Femur (tissue), 1 donor: ENCODE results near the gene MARK2.
"Not testable (repeated sequence)": the region's sequence is repeated elsewhere in the genome, so short reads cannot be mapped to it uniquely, and the experiment has no call there.

Experiments used
- DNase-seq: peaks from one replicate; pipeline ENCODE4 v3.0.0-alpha.2; 2017

MARK2 gene

DNA sequence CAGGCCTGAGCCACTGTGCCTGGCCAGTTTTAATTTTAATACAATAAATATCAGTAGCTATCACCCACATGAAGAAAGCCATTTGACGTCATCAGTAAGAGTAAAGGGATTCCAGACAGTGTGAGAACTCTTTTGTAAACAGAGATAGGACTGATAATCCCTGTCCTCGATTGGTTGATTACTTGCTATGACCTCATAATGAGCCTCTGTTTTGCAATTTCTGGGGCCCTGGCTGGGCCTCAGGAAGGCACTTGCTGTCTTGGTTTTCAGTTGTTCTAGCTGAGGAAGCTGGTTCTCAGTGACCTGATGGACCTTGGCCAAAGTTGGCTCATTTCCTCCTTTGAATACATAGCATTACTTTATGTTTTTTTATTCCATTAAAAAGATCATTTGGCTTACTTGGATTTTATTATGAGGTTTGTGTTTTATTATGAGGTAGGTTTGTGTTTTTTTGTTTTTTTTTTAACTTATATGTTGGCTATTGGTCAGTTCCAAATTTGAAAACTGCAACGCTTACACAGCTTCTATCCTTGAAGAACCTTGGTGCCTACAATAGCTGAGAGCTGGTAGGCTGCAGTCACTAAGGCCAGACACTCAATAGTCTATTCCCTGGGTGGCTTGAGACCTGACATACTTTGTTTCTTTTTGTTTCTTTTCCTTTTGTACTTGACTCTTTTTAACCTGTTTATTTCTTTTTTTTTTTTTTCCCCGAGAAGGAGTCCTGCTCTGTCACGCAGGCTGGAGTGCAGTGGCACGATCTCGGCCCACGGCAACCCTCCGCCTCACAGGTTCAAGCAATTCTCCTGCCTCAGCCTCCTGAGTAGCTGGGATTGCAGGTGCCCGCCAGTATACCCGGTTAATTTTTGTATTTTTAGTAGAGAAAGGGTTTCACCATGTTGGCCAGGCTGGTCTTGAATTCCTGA lies 20.0 kb downstream of the MARK2 start:
- DNase-seq: no peak

DNA sequence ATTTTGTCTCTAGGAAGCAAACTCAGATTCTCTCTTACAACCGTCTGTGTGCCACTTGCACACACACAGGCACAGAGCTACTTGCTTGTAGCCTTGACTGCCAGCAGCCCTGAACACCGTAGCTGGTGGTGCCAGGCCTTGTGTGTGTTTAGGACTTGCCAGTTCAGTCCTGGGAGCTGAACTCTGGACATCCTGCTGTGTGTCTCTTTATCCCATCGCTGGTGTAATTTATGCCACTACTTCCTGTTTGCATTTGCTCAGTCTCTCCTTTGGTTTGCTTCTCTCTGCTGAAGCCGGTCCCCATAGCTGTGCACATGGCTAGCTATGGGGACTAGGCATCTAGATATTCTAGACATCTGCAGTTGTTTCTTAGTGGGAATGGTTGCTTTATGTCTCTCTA lies 24.0 kb downstream of the MARK2 start:
- no peak for DNase-seq

DNA sequence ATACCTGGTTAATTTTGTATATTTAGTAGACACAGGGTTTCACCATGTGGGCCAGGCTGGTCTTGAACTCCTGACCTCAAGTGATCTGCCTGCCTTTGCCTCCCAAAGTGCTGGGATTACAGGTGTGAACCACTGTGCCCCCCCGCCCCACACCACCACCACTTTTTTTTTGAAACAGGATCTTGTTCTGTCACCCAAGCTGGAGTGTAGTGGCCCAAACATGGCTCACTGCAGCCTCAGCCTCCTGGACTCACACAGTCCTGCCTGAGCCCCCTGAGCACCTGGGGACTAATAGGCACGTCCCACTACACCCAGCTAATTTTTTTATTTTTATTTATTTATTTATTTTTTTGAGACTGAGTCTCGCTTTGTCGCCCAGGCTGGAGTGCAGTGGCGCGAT lies 24.7 kb downstream of the MARK2 start:
- DNase-seq: not testable (repeated sequence)

DNA sequence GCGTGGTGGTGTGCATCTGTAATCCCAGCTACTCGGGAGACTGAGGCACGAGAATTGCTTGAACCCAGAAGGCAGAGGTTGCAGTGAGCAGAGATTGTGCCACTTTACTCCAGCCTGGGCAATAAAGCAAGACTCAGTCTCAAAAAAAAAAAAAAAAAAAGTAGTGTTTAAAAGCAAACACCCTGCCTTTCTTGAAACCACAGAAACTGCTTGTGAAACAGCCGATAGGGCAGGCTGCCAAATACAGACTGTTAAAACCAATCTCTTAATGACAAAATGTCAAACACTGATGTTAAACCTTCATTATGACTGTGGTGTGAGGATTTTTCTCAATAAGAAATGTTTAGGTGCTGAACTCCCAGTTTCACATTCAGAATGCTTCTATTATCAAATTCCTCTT lies 27.3 kb downstream of the MARK2 start:
- DNase-seq: no peak

DNA sequence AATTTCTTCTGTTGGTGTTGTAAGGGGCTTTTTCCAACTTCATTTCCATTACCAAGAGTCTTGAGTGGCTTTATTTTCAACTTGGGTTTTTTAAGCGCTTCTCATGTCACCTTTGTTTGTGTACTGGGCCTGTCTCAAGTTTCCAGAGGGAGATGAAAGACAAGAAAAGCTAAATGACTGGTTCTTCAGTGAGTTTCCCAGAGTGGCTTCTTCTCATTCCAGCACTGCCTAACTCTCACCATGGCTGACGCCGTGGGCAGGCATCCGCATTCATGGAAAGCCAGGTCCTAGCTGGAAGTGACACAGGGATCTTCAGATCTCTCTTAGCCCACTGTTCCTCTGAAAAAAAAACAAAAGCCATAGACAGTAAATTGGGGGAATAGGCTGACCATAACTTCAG lies 28.6 kb downstream of the MARK2 start:
- no peak for DNase-seq

DNA sequence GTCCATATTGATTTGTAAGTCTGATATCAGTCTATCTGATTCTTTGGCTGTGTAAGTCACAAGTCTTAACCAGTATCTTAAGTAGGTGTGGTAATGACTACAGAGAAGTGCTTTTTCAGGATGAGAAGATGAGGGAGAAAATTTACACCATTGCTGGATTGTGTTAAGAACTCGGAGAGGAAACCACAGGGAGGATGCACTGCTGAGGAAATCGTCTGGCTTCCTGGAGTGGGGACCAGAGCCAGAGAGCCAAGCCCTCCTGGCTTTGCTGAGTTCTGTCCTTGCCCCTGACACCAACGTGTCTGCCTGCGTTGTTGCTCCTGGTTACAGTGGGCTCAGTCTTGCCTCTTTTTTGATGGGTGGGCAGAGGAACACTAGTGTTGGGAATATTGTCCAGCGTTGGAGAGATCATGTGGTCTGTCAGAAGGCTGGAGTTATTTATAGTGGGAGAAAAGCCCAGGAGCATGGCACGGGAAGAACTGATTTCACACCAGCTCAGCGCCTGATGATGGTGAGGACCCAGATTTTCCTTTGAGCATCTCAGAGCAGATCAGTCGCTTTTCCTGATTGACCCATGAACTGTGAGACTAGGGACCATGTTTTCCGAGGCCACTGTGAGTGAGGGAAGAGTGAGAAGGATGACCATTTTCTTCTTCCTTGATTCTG lies 29.6 kb downstream of the MARK2 start:
- DNase-seq: no peak

DNA sequence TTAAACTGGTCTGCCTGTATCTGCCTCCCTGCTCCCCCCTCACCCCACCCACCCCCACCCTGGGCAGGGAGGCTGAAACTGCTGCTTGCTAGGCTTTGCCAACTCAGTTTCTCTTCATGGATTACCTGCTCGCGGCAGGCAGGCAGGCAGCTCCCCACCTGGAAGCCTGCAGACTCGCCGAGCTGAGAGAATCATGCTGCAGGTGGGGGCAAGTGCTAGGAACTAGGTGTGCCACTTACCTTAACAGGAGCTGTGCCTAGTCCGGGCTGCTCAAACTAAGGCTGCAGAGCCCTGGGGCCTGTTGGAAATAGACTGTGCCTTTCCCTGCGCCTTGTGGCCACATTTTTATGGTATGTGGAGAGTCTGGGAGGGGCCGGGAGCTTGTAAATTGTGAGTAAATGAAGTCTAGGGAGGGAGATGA lies 30.3 kb downstream of the MARK2 start:
- DNase-seq: no peak

DNA sequence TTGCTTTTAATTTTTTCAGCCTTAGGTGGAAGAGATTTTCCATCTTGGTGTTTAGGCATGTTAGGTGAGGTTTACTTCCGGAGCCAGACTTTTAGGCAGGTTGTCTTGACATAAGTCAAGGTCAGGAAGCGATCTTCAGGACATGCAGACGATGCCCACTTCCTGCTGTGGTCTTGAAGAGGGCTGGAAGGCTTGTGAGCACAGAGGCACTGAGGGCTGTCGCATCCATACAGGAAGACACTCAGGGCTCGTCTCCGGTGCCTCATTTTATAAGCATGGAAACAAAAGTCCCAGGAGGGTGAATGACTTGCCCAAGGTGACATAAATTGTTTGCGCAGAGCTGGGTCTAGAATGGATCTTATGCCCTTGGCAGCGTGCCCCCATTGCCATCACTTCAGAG lies 30.8 kb downstream of the MARK2 start:
- no peak for DNase-seq

DNA sequence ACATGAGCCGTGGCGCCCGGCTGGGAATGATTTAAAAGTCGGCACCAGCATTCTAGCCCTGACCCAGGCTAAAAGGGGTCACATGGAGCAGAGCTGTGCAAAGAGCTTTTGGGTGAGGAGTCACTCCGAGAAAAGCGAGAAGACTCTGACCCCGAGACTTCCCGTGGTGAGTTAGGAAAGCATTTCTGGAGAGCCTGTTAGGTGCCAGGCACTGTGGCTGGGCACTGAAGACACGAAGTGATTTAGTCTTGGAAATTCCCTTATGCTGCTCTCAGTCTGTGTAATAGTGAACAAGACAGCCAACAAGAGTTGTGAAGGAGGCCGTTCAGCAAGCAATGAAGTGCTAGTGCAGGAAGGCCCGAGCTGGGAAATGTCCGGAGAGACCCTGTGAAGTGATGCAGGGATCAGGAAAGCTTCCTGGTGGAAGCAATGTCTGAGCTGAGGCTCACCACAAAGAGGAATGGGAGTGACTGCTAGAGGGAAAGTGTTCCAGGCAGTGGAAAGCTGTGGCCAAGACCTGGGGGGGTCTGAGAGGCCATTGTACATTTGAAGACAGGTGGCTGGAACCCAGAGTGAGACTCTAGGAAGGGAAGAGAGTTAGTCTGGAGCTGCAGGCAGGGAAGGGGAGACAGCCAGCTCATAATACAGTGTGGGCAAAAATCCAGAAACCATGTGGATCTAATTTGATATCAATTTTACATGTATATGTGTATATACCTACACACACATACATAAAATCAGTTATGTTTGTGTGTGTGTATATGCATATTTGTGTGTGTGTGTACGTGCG lies 31.6 kb downstream of the MARK2 start:
- DNase-seq: no peak

DNA sequence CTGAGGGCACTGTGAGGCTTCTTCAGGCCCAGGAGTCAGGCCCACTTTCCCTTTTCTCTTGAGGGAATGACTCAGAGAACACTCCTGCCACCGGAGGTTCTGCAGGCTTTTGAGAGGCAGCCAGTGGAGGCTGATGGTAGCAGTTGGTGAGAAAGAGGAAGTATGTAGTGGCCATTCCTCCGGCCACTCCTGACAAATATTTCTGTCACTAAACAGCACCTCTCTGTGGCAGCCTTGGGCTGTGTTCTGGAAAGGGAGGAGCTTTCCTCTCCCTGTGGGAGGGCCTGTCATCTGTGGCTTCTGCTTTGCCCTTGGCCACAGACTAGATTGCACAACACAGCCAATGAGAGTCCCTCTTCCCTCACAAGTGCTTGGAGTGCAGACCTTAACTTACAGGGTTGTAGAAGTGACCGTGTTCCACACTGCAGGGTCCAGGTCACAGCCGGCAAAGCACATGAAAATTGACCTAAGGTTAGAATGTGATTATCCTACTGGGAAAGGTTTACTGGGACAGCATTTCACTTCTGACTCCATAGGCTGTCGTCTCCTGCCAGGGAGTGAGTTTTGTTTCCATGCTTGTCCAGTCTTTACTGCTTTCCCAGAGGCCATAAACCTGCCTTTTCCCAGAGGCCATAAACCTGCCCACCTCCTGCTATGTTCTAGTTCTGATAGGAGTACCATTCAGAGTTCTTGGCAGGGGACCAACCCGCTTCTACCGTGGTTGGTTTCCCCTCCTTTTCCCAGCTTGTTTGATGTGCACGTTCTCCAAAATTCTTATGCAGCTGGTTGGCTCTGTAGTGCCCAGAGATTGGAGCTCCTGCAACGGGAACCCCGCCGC lies 33.3 kb downstream of the MARK2 start:
- DNase-seq: peak; percentile 87

DNA sequence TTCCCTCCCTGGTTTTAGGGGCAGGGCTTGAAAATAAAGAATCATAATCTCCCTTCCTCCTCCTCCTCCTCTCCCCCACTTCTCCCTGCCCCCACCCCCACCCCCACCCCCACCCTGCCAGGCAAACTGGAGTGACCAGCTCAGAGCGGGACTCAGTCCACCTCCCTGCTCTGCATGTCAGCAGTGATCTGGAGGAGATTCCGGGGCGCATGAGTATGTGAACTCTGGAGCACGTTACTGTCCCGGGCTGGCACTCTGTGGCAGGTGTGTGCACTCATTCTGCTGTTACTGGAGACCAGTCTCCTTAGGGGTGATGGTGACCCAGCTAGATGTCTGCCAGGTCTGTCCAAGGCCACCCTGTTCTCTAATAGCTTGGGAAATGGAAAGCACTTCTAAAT lies 33.9 kb downstream of the MARK2 start:
- DNase-seq: no peak

DNA sequence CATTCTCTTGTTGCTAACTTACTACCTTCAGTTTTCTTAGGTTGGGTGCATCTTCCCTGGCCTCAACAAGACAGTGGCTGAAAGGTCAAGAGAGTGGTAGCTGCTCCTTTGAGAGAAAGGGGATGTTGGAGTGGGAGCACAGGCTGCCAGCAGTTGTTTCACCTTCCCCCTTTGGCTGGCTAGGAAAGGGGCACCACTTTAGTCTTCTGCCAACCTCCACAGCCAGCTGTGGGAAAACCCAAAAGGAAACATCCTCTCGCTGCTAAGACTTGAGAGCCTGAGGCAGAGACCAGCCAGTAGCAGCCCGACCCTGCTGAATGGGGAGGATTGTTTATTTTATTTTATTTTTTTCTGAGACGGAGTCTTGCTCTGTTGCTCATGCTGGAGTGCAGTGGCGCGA lies 34.4 kb downstream of the MARK2 start:
- DNase-seq: no peak

DNA sequence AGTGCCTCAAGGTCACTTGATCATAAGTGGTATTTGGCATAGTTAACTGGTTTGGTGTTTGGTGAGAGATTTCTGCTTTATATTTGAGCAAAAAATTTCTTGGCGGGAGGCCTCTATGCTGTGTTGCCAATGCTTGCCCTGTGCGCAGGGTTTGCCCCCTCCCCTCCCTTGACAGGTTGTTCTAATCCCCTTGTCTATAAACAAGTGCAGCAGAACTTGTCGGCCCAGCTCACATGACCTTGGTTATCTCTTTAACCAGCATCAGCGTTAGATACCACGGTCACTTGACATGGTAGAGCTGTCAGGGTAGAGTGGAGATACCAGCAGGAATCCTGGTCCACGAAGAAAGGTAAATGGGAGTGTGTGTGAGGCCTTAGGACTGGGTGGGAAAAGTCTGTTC lies 35.6 kb downstream of the MARK2 start:
- no peak for DNase-seq

DNA sequence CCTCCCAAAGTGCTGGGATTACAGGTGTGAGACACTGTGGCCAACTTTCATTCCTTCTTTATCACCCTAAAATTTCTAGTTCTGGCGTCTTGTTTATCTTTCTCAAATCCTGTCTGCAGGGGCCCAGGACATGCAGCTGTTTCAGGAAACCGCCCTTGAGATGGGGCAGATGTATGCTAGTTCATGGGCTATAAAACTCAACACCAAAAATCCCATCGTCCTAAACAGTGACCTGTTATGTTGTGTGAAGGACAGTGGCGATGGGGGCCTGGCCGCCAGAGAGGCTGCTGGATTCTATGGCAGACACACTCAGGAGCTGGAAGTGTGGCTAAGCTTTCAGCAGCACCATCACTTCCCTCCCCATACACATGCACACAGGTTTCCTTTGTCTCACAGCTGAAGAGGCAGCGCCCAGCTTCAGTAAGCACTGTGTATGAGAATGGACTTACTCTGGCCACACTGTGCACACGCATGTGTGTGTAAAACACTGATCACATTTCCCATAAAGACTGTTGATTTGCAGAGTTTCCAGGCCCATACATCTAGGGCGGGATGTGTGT lies 36.7 kb downstream of the MARK2 start:
- no peak for DNase-seq

DNA sequence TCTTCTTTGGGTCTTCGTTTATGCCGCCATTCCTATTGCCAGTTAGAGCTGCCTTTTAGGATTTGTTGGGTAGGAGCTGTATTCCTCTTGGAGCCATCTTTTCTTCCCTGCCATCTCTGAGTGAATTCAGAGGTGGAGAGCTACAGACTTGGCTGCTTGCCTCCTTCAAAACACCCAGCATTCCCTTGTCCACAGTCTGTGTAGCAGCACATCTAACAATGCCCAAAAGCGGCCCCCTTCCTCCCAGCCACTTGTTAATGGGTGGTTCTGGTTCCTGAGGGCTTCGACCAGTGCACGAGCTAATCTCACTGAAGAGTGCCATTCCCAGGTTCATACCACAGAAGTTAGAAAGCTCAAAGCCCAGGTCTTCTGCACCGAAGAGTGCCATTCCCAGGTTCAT lies 37.7 kb downstream of the MARK2 start:
- DNase-seq: no peak

DNA sequence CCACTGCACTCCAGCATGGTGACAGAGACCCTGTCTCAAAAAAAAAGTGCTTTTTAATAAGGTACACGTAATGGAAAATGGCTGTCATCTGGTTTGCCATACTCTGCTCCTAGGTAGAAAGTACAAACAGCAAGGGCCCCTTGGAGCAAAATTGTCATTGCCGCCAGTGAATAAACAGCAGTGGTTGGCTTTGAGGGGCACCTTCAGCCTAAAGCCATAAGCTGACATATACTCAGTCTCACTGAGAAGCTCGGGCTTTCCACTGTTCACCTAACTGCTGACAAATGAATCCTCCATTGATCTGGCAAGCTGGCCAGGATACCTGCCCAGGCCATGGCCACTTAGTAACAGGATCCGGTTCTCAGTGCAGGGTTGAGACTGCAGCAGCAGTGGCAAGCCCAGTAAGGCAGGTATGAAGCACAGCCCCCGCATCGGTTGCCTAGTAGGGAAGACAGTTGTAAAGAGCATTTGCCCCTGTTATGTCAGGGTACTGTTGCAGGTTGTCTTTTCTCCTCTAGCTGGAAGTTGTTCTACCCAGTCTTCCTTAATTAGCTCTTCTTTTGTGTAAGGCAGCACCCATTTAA lies 38.8 kb downstream of the MARK2 start:
- DNase-seq: no peak

DNA sequence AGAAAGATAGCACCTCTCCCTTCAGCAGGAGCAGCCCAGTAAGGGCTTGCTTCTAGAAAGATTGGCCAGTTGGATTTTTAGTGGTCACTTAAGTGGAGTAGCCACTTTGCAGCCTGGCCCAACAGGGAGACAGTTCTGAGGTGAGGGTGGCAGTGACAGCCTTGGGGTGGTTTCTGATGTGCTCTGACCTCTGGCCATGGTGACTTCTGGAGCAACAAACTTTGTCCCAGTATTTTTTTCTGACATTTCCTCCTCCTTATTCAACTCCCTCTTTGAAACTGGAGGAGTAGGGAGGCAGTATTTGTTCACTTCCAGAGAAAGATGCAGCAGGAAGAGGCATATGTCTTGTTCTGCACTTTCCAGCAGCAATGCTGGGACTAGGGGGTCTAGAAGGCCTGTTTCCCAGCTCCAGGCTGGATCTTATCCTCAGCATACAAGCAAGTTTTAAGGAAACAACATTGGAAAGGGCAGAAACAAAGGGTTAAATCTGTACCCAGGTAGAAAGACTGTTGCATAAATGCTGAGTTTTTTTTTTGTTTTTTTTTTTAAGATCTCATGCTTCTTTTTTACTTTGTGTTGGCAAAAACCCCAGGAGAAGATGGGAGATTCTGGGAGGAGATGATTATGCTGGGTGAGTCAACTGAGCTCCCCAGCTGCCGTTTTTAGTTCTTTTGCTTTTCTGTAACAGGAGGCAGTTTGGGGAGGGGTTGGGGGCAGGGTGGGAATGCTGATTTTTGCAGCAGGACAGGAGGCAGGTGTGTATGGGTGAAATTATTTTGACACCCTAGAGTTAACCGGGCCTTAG lies 40.9 kb downstream of the MARK2 start:
- no peak for DNase-seq

DNA sequence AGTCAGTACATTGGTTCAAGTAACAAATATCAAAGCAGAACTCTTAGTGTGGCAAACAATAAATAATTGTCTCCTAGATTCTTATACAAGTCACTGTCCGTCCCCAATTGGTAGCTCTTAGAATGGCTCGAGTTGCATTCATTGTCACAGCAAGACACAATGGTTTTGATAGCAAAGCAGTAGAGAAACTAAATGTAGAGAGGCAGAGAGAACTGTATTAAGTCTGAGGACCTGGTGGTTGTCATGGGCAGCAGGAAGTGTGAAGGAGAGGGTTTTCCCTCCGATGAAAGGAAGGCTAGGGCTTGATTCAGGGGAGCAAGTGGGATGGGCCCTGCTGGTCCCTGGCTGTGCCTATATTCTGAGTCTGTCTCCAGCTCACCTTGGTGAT lies 41.5 kb downstream of the MARK2 start:
- no peak for DNase-seq

DNA sequence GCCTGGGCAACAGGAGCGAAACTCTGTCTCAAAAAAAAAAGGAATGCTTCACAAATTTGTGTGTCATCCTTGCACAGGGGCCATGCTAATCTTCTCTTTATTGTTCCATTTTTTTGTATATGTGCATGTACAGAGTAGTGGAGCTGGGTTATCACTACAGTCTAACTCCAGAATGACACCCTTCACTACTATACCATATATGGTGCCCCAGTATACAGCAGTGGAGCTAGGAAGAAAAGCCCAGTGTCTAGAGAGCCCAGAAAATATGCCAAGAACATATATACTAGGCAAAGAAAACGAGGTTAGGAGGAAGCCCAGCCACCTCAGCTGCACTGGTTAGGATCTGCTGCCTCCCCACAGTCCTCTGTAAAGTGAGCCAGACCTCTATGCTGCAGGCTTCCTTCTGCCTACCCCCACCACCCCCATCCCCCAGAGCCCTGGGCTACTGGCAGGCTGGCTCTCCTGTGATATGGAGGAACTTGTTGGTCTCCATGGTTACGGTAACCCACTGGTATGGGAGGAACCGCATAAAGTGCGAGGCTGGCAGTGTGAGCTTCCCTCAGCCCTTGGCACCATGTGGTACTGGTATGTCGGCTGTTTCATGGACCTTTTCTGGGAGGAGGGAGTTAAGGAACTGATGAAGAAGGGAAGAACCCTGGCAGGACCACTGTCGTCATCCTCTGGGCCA lies 43.8 kb downstream of the MARK2 start:
- DNase-seq: peak; percentile 65

DNA sequence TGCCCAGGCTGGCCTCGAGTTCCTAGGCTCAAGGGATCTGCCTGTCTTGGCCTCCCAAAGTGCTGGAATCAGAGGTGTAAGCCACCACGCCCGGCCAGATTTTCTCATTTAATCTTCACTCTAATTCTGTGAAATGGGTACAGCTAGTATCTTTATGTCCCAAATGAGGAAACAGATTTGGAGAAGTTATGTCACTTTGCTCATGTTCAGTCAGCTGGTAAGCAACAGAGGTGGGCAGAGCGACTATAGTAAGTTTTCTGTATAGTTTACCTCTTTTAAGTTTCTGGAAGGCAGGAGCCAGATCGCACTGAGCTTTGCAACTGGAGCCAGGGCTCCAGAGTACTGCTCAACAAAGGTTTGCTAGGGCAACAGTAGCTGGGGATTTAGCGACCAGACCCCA lies 44.9 kb downstream of the MARK2 start:
- DNase-seq: no peak
